ENCODE results near the gene PCSK1. TPM values are rescaled to one million over a fixed set of nuclear protein-coding genes. Genes with fewer than 3 reads are reported as not detected.
A peak's percentile ranks its signal among the peaks of the same experiment; 100 is the strongest.

PCSK1 gene
- total RNA-seq = not detected

- Histone ChIP-seq H3K27me3 (ENCODE audit: control insufficient read depth in 3 of 3, insufficient read depth in 3 of 3, low read length in 3 of 3) (peaks cover 20 to 42% (median 38%) of the 10 kb centered on the region in 3 donors), H3K27ac (ENCODE audit: low read depth, low read length) (no peak within 1 kb of the TSS), H3K4me1 (ENCODE audit: control insufficient read depth in 3 of 3, insufficient read depth in 3 of 3, low read length in 3 of 3) (peaks cover 3 to 15% (median 13%) of the 10 kb centered on the region in 3 donors), H3K4me3 (ENCODE audit: low read length in 3 of 3) (peak within 1 kb of the TSS; percentile 8 to 24 (median 18)), H3K9ac (ENCODE audit: low read depth in 1 of 3, low read length in 3 of 3) (no peak within 1 kb of the TSS), H3K9me3 (ENCODE audit: control insufficient read depth in 3 of 3, low read length in 3 of 3) (no peaks in the 10 kb centered on the region), H3K36me3 (ENCODE audit: control insufficient read depth in 3 of 3, insufficient read depth in 3 of 3, low read length in 3 of 3) (no peaks in the 10 kb centered on the region)
These were observed at the start of gene PCSK1 for GRCh38 chr5:96433066-96433447. TSS of gene PCSK1 (minus strand) at chr5:96433248. CDS start at chr5:96433042, 206 bp downstream.

DNA sequence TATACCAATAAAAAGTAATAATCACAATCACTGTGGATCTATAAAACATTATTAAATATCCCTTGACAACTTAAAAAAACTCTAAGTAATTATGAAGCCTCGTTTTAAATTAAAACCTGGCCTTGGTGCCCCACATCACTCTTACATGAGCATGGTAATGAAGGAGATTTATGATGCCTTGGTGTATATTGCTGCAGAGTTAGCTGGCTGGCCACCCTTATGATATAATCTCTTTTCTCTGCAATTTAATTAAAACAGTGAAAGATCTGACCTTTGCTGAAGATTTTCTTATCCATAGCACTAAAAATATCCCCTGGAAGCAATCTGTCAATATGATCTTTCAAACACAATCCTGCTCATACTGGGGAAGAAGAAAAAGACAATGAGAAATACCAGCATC is 48.8 kb upstream of the PCSK1 start:
- Histone ChIP-seq H3K4me3 (ENCODE audit: low read length in 3 of 3) (no peak overlapping the region), H3K27me3 (ENCODE audit: control insufficient read depth in 3 of 3, insufficient read depth in 3 of 3, low read length in 3 of 3) (no peaks in the 10 kb centered on the region), H3K4me1 (ENCODE audit: control insufficient read depth in 3 of 3, insufficient read depth in 3 of 3, low read length in 3 of 3) (no peaks in the 10 kb centered on the region), H3K27ac (ENCODE audit: low read depth, low read length) (no peak overlapping the region), H3K36me3 (ENCODE audit: control insufficient read depth in 3 of 3, insufficient read depth in 3 of 3, low read length in 3 of 3) (no peaks in the 10 kb centered on the region), H3K9ac (ENCODE audit: low read depth in 1 of 3, low read length in 3 of 3) (no peak overlapping the region), H3K9me3 (ENCODE audit: control insufficient read depth in 3 of 3, low read length in 3 of 3) (no peaks in the 10 kb centered on the region)

GRCh38 chr5:96481009-96481786 is 48.1 kb upstream of the PCSK1 start:
- H3K9me3 ChIP-seq (ENCODE audit: control insufficient read depth in 3 of 3, low read length in 3 of 3) = no peaks in the 10 kb centered on the region
- H3K27ac ChIP-seq (ENCODE audit: low read depth, low read length) = no peak overlapping the region
- no peaks in the 10 kb centered on the region for H3K4me1 ChIP-seq (ENCODE audit: control insufficient read depth in 3 of 3, insufficient read depth in 3 of 3, low read length in 3 of 3)
- H3K9ac ChIP-seq (ENCODE audit: low read depth in 1 of 3, low read length in 3 of 3) = no peak overlapping the region
- no peak overlapping the region for H3K4me3 ChIP-seq (ENCODE audit: low read length in 3 of 3)
- no peaks in the 10 kb centered on the region for H3K36me3 ChIP-seq (ENCODE audit: control insufficient read depth in 3 of 3, insufficient read depth in 3 of 3, low read length in 3 of 3)
- no peaks in the 10 kb centered on the region for H3K27me3 ChIP-seq (ENCODE audit: control insufficient read depth in 3 of 3, insufficient read depth in 3 of 3, low read length in 3 of 3)

GRCh38 chr5:96478983-96479382 is 45.9 kb upstream of the PCSK1 start:
- Histone ChIP-seq H3K4me3 (ENCODE audit: low read length in 3 of 3) (no peak overlapping the region), H3K9ac (ENCODE audit: low read depth in 1 of 3, low read length in 3 of 3) (no peak overlapping the region), H3K4me1 (ENCODE audit: control insufficient read depth in 3 of 3, insufficient read depth in 3 of 3, low read length in 3 of 3) (no peaks in the 10 kb centered on the region), H3K27ac (ENCODE audit: low read depth, low read length) (no peak overlapping the region), H3K27me3 (ENCODE audit: control insufficient read depth in 3 of 3, insufficient read depth in 3 of 3, low read length in 3 of 3) (no peaks in the 10 kb centered on the region), H3K36me3 (ENCODE audit: control insufficient read depth in 3 of 3, insufficient read depth in 3 of 3, low read length in 3 of 3) (no peaks in the 10 kb centered on the region), H3K9me3 (ENCODE audit: control insufficient read depth in 3 of 3, low read length in 3 of 3) (no peaks in the 10 kb centered on the region)

DNA sequence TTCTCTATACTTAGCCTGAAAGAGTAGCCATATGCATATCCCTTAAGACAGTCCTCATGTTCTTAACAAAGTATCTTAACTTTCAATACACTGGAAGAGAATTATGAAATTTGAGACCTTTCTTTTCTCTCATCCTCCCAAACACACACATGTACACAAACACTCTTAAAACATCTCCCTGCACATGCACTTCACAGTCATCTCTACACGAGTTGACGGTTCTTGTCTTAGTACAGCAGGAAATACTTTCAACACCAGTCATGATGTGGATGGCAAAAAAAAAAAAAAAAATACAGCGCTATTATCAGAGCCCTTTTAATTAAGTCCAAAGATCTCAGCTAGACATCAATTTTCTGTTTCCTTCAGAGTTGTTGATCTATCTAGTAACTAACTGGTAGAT is 43.6 kb upstream of the PCSK1 start:
- no peaks in the 10 kb centered on the region for H3K27me3 ChIP-seq (ENCODE audit: control insufficient read depth in 3 of 3, insufficient read depth in 3 of 3, low read length in 3 of 3)

GRCh38 chr5:96474073-96474472 is 41.0 kb upstream of the PCSK1 start:
- Histone ChIP-seq H3K4me1 (ENCODE audit: control insufficient read depth in 3 of 3, insufficient read depth in 3 of 3, low read length in 3 of 3) (no peaks in the 10 kb centered on the region), H3K27ac (ENCODE audit: low read depth, low read length) (no peak overlapping the region), H3K27me3 (ENCODE audit: control insufficient read depth in 3 of 3, insufficient read depth in 3 of 3, low read length in 3 of 3) (no peaks in the 10 kb centered on the region), H3K9me3 (ENCODE audit: control insufficient read depth in 3 of 3, low read length in 3 of 3) (no peaks in the 10 kb centered on the region), H3K36me3 (ENCODE audit: control insufficient read depth in 3 of 3, insufficient read depth in 3 of 3, low read length in 3 of 3) (no peaks in the 10 kb centered on the region), H3K9ac (ENCODE audit: low read depth in 1 of 3, low read length in 3 of 3) (no peak overlapping the region), H3K4me3 (ENCODE audit: low read length in 3 of 3) (no peak overlapping the region)

More for the DNA sequence above, 43.6 kb upstream of the PCSK1 start:
- Histone ChIP-seq H3K36me3 (ENCODE audit: control insufficient read depth in 3 of 3, insufficient read depth in 3 of 3, low read length in 3 of 3) (no peaks in the 10 kb centered on the region), H3K27ac (ENCODE audit: low read depth, low read length) (no peak overlapping the region), H3K9me3 (ENCODE audit: control insufficient read depth in 3 of 3, low read length in 3 of 3) (no peaks in the 10 kb centered on the region), H3K4me3 (ENCODE audit: low read length in 3 of 3) (no peak overlapping the region), H3K9ac (ENCODE audit: low read depth in 1 of 3, low read length in 3 of 3) (no peak overlapping the region), H3K4me1 (ENCODE audit: control insufficient read depth in 3 of 3, insufficient read depth in 3 of 3, low read length in 3 of 3) (no peaks in the 10 kb centered on the region)

GRCh38 chr5:96473155-96473554 is 40.1 kb upstream of the PCSK1 start:
- Histone ChIP-seq H3K36me3 (ENCODE audit: control insufficient read depth in 3 of 3, insufficient read depth in 3 of 3, low read length in 3 of 3) (no peaks in the 10 kb centered on the region), H3K27ac (ENCODE audit: low read depth, low read length) (no peak overlapping the region), H3K27me3 (ENCODE audit: control insufficient read depth in 3 of 3, insufficient read depth in 3 of 3, low read length in 3 of 3) (no peaks in the 10 kb centered on the region), H3K4me1 (ENCODE audit: control insufficient read depth in 3 of 3, insufficient read depth in 3 of 3, low read length in 3 of 3) (no peaks in the 10 kb centered on the region), H3K9me3 (ENCODE audit: control insufficient read depth in 3 of 3, low read length in 3 of 3) (no peaks in the 10 kb centered on the region), H3K4me3 (ENCODE audit: low read length in 3 of 3) (no peak overlapping the region), H3K9ac (ENCODE audit: low read depth in 1 of 3, low read length in 3 of 3) (no peak overlapping the region)

DNA sequence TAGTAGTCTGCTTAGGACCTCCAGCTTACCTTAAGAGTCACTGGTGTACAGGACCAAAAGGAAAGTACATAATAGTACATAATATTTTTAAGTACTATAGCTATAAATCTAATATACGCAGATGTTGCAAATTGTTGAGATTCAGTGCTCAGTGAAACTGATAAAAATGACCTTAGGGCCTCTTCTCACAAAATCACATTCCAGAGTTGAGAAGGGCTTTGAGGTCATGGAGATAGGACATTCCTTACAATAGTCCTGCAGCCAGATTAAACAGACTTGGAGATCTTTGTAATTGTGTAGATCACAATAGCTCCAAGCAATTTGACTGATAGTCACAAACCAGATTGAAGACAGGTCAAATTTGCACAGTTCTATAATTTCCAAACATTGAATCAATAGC is 37.7 kb upstream of the PCSK1 start:
- Histone ChIP-seq H3K36me3 (ENCODE audit: control insufficient read depth in 3 of 3, insufficient read depth in 3 of 3, low read length in 3 of 3) (no peaks in the 10 kb centered on the region), H3K9me3 (ENCODE audit: control insufficient read depth in 3 of 3, low read length in 3 of 3) (no peaks in the 10 kb centered on the region), H3K27me3 (ENCODE audit: control insufficient read depth in 3 of 3, insufficient read depth in 3 of 3, low read length in 3 of 3) (no peaks in the 10 kb centered on the region), H3K4me3 (ENCODE audit: low read length in 3 of 3) (no peak overlapping the region), H3K4me1 (ENCODE audit: control insufficient read depth in 3 of 3, insufficient read depth in 3 of 3, low read length in 3 of 3) (no peaks in the 10 kb centered on the region), H3K9ac (ENCODE audit: low read depth in 1 of 3, low read length in 3 of 3) (no peak overlapping the region), H3K27ac (ENCODE audit: low read depth, low read length) (no peak overlapping the region)

- H3K4me1 ChIP-seq (ENCODE audit: control insufficient read depth in 3 of 3, insufficient read depth in 3 of 3, low read length in 3 of 3) = no peaks in the 10 kb centered on the region
- no peaks in the 10 kb centered on the region for H3K36me3 ChIP-seq (ENCODE audit: control insufficient read depth in 3 of 3, insufficient read depth in 3 of 3, low read length in 3 of 3)
- no peak overlapping the region for H3K9ac ChIP-seq (ENCODE audit: low read depth in 1 of 3, low read length in 3 of 3)
- H3K27ac ChIP-seq (ENCODE audit: low read depth, low read length) = no peak overlapping the region
- no peak overlapping the region for H3K4me3 ChIP-seq (ENCODE audit: low read length in 3 of 3)
- no peaks in the 10 kb centered on the region for H3K9me3 ChIP-seq (ENCODE audit: control insufficient read depth in 3 of 3, low read length in 3 of 3)
- H3K27me3 ChIP-seq (ENCODE audit: control insufficient read depth in 3 of 3, insufficient read depth in 3 of 3, low read length in 3 of 3) = no peaks in the 10 kb centered on the region
These were observed 35.9 kb upstream of the PCSK1 start for GRCh38 chr5:96468956-96469355.

- Histone ChIP-seq H3K27ac (ENCODE audit: low read depth, low read length) (no peak overlapping the region), H3K4me1 (ENCODE audit: control insufficient read depth in 3 of 3, insufficient read depth in 3 of 3, low read length in 3 of 3) (no peaks in the 10 kb centered on the region), H3K4me3 (ENCODE audit: low read length in 3 of 3) (no peak overlapping the region), H3K36me3 (ENCODE audit: control insufficient read depth in 3 of 3, insufficient read depth in 3 of 3, low read length in 3 of 3) (no peaks in the 10 kb centered on the region), H3K27me3 (ENCODE audit: control insufficient read depth in 3 of 3, insufficient read depth in 3 of 3, low read length in 3 of 3) (no peaks in the 10 kb centered on the region), H3K9ac (ENCODE audit: low read depth in 1 of 3, low read length in 3 of 3) (no peak overlapping the region), H3K9me3 (ENCODE audit: control insufficient read depth in 3 of 3, low read length in 3 of 3) (no peaks in the 10 kb centered on the region)
These were observed 30.0 kb upstream of the PCSK1 start for GRCh38 chr5:96463091-96463490.
